HEK293 (cell line): Measurements from ENCODE around the gene METTL1.

Experiments
- CTCF ChIA-PET: fragments of 350-600 bp; formaldehyde crosslinking; extraction: SDS; loops from one replicate; lab custom pipeline; 2021; ENCODE audit warnings: antibody characterized with exemption; lab: Yijun Ruan, JAX
- POLR2A ChIA-PET: fragments of 300-600 bp; formaldehyde crosslinking; extraction: SDS; loops from one replicate; lab custom pipeline; 2020; ENCODE audit warnings: antibody characterized with exemption, inconsistent platforms; lab: Yijun Ruan, JAX
- H3K27ac ChIP-seq: fragments of 200-500 bp; sonication (Bioruptor generic); 2 replicates; pipeline ENCODE4 v1.5.1; 2014; ENCODE audit warnings: low read depth, low read length, control low read depth, inconsistent platforms; ENCODE audit errors: extremely low read depth
- H3K36me3 ChIP-seq, 2 experiments: fragments of 200-500 bp in 1 of 2; sonication (Bioruptor generic) in 1 of 2; 1 replicate in 1 of 2; 2 replicates in 1 of 2; pipeline ENCODE4 v1.5.1; 2014 to 2017; ENCODE audit warnings: inconsistent platforms in 2 of 2, low read length in 2 of 2; ENCODE audit not compliant: control insufficient read depth in 2 of 2, insufficient read depth in 1 of 2
- H3K4me1 ChIP-seq: fragments of 200-500 bp; sonication (Bioruptor generic); 2 replicates; pipeline ENCODE4 v1.5.1; 2014; ENCODE audit warnings: mild to moderate bottlenecking, low read length, inconsistent platforms; ENCODE audit not compliant: control insufficient read depth, insufficient read depth
- H3K4me3 ChIP-seq: 2 replicates; pipeline ENCODE4 v1.5.1; 2011; ENCODE audit warnings: low read depth, mild to moderate bottlenecking, control low read depth, low read length, moderate library complexity
- H3K9me3 ChIP-seq: fragments of 200-500 bp; sonication (Bioruptor generic); 2 replicates; pipeline ENCODE4 v1.5.1; 2014; ENCODE audit warnings: low read depth, low read length, inconsistent platforms; ENCODE audit not compliant: control insufficient read depth, insufficient read depth
- ELK4 ChIP-seq: IDR thresholded peaks from 2 replicates; pipeline ENCODE4 v1.6.1; 2011; ENCODE audit warnings: mild to moderate bottlenecking, low read depth, low read length, borderline replicate concordance
- GLIS1 ChIP-seq: fragments of 450-650 bp; formaldehyde crosslinking; IDR thresholded peaks from 2 replicates; pipeline ENCODE4 v1.5.1; 2016; ENCODE audit warnings: missing biosample characterization, missing genetic modification characterization
- GLIS2 ChIP-seq: fragments of 450-650 bp; formaldehyde crosslinking; IDR thresholded peaks from 2 replicates; pipeline ENCODE4 v1.5.1; 2016; ENCODE audit warnings: missing biosample characterization, missing genetic modification characterization
- MYNN ChIP-seq: fragments of 450-650 bp; formaldehyde crosslinking; IDR thresholded peaks from 2 replicates; pipeline ENCODE4 v1.5.1; 2016; ENCODE audit warnings: missing biosample characterization, missing genetic modification characterization, borderline replicate concordance
- OVOL3 ChIP-seq: fragments of 450-650 bp; formaldehyde crosslinking; IDR thresholded peaks from 2 replicates; pipeline ENCODE4 v1.5.1; 2016; ENCODE audit warnings: missing biosample characterization, missing genetic modification characterization
- PRDM2 ChIP-seq: fragments of 450-650 bp; formaldehyde crosslinking; IDR thresholded peaks from 2 replicates; pipeline ENCODE4 v1.5.1; 2016; ENCODE audit warnings: missing biosample characterization, missing genetic modification characterization, borderline replicate concordance
- SETDB1 ChIP-seq: IDR thresholded peaks from one replicate; pipeline ENCODE4 v1.6.1; 2017; ENCODE audit warnings: mild to moderate bottlenecking, low read length, moderate library complexity, mixed read lengths; ENCODE audit not compliant: insufficient read length
- SP3 ChIP-seq: fragments of 450-650 bp; formaldehyde crosslinking; IDR thresholded peaks from 2 replicates; pipeline ENCODE4 v1.5.1; 2016; ENCODE audit warnings: missing biosample characterization, missing genetic modification characterization
- ZBTB11 ChIP-seq: fragments of 450-650 bp; formaldehyde crosslinking; conservative IDR thresholded peaks from 2 replicates; pipeline ENCODE4 v1.5.1; 2016; ENCODE audit warnings: low read depth, missing biosample characterization, missing genetic modification characterization
- ZIC2 ChIP-seq: fragments of 450-650 bp; formaldehyde crosslinking; IDR thresholded peaks from 2 replicates; pipeline ENCODE4 v1.5.1; 2016; ENCODE audit warnings: missing biosample characterization, missing genetic modification characterization
- ZNF132 ChIP-seq: fragments of 450-650 bp; formaldehyde crosslinking; IDR thresholded peaks from 2 replicates; pipeline ENCODE4 v1.5.1; 2017; ENCODE audit warnings: missing biosample characterization, missing genetic modification characterization, borderline replicate concordance
- ZNF423 ChIP-seq: fragments of 450-650 bp; formaldehyde crosslinking; IDR thresholded peaks from 2 replicates; pipeline ENCODE4 v1.5.1; 2016; ENCODE audit warnings: missing biosample characterization, missing genetic modification characterization
- ZNF660 ChIP-seq: fragments of 450-650 bp; IDR thresholded peaks from 2 replicates; pipeline ENCODE4 v1.5.1; 2018; ENCODE audit warnings: missing biosample characterization, mild to moderate bottlenecking, missing genetic modification characterization
- ZNF747 ChIP-seq: fragments of 450-650 bp; formaldehyde crosslinking; IDR thresholded peaks from 2 replicates; pipeline ENCODE4 v1.5.1; 2016; ENCODE audit warnings: missing biosample characterization, missing genetic modification characterization
- TF ChIP-seq, protein P1 (sequence below): fragments of 450-650 bp; formaldehyde crosslinking; IDR thresholded peaks from 2 replicates; pipeline ENCODE4 v1.5.1; 2016; ENCODE audit warnings: missing biosample characterization, missing genetic modification characterization
- TF ChIP-seq, protein P2 (sequence below): fragments of 450-650 bp; formaldehyde crosslinking; IDR thresholded peaks from 2 replicates; pipeline ENCODE4 v1.5.1; 2016; ENCODE audit warnings: missing biosample characterization, missing genetic modification characterization

Gene METTL1

GRCh38 chr12:57766464-57767304 lies 5.2 kb downstream of the METTL1 start, which contains the start of gene CYP27B1 (continued):
- TF ChIP-seq, protein P1, sequence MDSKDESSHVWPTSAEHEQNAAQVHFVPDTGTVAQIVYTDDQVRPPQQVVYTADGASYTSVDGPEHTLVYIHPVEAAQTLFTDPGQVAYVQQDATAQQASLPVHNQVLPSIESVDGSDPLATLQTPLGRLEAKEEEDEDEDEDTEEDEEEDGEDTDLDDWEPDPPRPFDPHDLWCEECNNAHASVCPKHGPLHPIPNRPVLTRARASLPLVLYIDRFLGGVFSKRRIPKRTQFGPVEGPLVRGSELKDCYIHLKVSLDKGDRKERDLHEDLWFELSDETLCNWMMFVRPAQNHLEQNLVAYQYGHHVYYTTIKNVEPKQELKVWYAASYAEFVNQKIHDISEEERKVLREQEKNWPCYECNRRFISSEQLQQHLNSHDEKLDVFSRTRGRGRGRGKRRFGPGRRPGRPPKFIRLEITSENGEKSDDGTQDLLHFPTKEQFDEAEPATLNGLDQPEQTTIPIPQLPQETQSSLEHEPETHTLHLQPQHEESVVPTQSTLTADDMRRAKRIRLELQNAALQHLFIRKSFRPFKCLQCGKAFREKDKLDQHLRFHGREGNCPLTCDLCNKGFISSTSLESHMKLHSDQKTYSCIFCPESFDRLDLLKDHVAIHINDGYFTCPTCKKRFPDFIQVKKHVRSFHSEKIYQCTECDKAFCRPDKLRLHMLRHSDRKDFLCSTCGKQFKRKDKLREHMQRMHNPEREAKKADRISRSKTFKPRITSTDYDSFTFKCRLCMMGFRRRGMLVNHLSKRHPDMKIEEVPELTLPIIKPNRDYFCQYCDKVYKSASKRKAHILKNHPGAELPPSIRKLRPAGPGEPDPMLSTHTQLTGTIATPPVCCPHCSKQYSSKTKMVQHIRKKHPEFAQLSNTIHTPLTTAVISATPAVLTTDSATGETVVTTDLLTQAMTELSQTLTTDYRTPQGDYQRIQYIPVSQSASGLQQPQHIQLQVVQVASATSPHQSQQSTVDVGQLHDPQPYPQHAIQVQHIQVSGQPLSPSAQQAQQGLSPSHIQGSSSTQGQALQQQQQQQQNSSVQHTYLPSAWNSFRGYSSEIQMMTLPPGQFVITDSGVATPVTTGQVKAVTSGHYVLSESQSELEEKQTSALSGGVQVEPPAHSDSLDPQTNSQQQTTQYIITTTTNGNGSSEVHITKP (tag by site-specific recombination), result peak; percentile 95
- no peak for TF ChIP-seq MYNN
- peak; percentile 52; the same call in 1 of the 2 replicates for TF ChIP-seq SP3 (tag by site-specific recombination)
- TF ChIP-seq ZNF660 (tag by site-specific recombination), result no peak

DNA sequence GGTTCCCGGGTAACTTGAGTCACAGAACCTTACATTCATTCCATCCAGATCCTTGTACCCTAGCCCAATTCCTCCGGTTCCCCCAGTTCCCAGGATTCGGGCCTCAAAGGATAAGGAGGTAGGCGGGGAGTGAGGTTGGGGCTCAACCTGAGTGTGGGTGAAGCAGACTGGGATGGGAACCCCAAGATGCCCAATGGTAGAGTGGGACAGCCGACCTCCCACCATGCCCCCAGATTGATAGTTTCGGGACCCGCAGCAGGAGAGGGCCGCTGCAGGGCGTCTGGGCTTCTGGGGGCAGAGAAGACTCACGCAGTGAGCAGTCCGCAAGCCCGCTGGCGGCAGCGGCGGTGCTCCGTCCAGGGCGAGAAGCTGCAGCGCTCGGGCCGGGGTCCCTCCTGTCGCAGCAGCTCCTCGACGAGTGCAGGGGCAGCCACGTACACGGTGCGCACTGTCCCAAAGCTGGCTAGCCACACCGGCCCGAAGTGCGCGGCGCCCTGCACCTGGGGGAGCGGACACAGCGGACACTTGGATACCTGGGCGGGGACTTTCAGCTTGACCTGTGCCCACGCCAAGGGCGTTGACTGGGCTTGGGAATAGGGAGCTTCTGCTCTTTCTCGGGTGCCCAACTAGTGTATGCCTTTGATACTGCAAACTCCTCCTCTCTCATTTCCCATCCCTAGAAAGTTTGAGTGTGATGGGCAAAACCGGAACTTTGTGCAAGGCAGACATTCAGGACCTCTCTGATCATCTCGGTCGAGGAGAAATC lies 6.0 kb downstream of the METTL1 start:
- CTCF ChIA-PET, result interaction anchor here (0.5 to 3.8 kb wide), 8 partner anchors 10 to 173 kb away, joined by 3 to 26 read pairs (median 4); partner anchors contain the start of genes MARCHF9 and TSFM
- TF ChIP-seq MYNN (no peak), ELK4 (no peak), GLIS2 (tag by site-specific recombination) (peak; percentile 62), ZNF747 (tag by site-specific recombination) (no peak), ZIC2 (tag by site-specific recombination) (peak; percentile 60), ZBTB11 (tag by site-specific recombination) (no peak), ZNF132 (tag by site-specific recombination) (no peak), OVOL3 (tag by site-specific recombination) (no peak), ZNF423 (tag by site-specific recombination) (no peak), PRDM2 (tag by site-specific recombination) (0 out of 2 replicates have a peak, but pooled peaks have one; percentile 29), SETDB1 (no peak), GLIS1 (tag by site-specific recombination) (peak; percentile 69)
- TF ChIP-seq, protein P2, sequence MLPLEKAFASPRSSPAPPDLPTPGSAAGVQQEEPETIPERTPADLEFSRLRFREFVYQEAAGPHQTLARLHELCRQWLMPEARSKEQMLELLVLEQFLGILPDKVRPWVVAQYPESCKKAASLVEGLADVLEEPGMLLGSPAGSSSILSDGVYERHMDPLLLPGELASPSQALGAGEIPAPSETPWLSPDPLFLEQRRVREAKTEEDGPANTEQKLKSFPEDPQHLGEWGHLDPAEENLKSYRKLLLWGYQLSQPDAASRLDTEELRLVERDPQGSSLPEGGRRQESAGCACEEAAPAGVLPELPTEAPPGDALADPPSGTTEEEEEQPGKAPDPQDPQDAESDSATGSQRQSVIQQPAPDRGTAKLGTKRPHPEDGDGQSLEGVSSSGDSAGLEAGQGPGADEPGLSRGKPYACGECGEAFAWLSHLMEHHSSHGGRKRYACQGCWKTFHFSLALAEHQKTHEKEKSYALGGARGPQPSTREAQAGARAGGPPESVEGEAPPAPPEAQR (tag by site-specific recombination), result no peak
- H3K9me3 ChIP-seq, result no peaks in the 10 kb centered on the region
- POLR2A ChIA-PET, result interaction anchor here (0.7 to 2.5 kb wide), 6 partner anchors 9 to 128 kb away, joined by 3 to 8 read pairs (median 4); partner anchors contain the start of genes CDK4 and TSPAN31
- peaks cover 0 to 35% of the 10 kb centered on the region in 2 experiments; a peak in 2 of 3 replicates for H3K36me3 ChIP-seq
- H3K27ac ChIP-seq, result no peak overlapping the region
- H3K4me1 ChIP-seq, result peaks cover 15% of the 10 kb centered on the region
- peak overlapping the region; percentile 24 for H3K4me3 ChIP-seq
